Testis (tissue), 2 donors: Measurements from ENCODE around the gene FOSB.

Experiments
- CTCF ChIP-seq, 3 experiments: fragments of 450-650 bp in 2 of 3; fragments of 200-600 bp in 1 of 3; sonication (generic) in 1 of 3; IDR thresholded peaks; one replicate each; pipeline ENCODE4 v1.5.1; 2016 to 2019; ENCODE audit warnings: antibody characterized with exemption in 3 of 3, mild to moderate bottlenecking in 2 of 3, moderate library complexity in 1 of 3
- POLR2A ChIP-seq: fragments of 450-650 bp; IDR thresholded peaks from one replicate; pipeline ENCODE4 v1.6.1; 2017; ENCODE audit warnings: antibody characterized with exemption, mild to moderate bottlenecking, moderate library complexity

GRCh38 chr19:45505151-45505995 lies 37.6 kb downstream of the FOSB start:
- TF ChIP-seq CTCF (IDR thresholded peaks at IDR 0.05) (no peak), POLR2A (no peak)
